ENCODE measurements around the gene ABHD3. TPM values are rescaled to one million over a fixed set of nuclear protein-coding genes. Genes with fewer than 3 reads are reported as not detected.

The ABHD3 gene
- total RNA-seq, 1 experiment from 2014 or later = 23.3 TPM

GRCh38 chr18:21741562-21742314 is 37.2 kb upstream of the ABHD3 start:
- TF ChIP-seq SIN3A (IDR thresholded peaks at IDR 0.05; ENCODE audit: borderline replicate concordance, insufficient read depth, low read depth, low read length) (no peak), CTCF (IDR thresholded peaks at IDR 0.05) (no peak), POLR2AphosphoS5 (IDR thresholded peaks at IDR 0.05; ENCODE audit: low read depth, low read length) (no peak), REST (IDR thresholded peaks at IDR 0.05; ENCODE audit: insufficient read depth in 1 of 2, low read depth in 2 of 2, low read length in 1 of 2) (no peak; a peak in 1 of 4 replicates), TCF7L2 (IDR thresholded peaks at IDR 0.05; ENCODE audit: low read depth, low read length) (no peak)
- POLR2A ChIA-PET = interaction anchor here (0.7 kb wide), 3 partner anchors 19 to 626 kb away, joined by 7 to 10 read pairs (median 10); no protein-coding TSS in a partner anchor
- Histone ChIP-seq H3K36me3 (ENCODE audit: control insufficient read depth, insufficient read depth, low read length) (no peaks in the 10 kb centered on the region; the same call in 1 of the 2 replicates), H3K4me1 (ENCODE audit: control insufficient read depth, insufficient read depth, low read length) (peaks cover 15% of the 10 kb centered on the region), H3K9me3 (ENCODE audit: control insufficient read depth, insufficient read depth, low read depth, low read length) (no peaks in the 10 kb centered on the region), H3K27me3 (ENCODE audit: control insufficient read depth, insufficient read depth, low read length) (no peaks in the 10 kb centered on the region), H3K27ac (ENCODE audit: low read length) (peak overlapping the region; percentile 82), H3K4me3 (ENCODE audit: low read depth in 2 of 2, low read length in 2 of 2) (peak overlapping the region; percentile 84 to 91)
- DNase-seq (ENCODE audit: low read depth, low spot score) (no peak), ATAC-seq (peak; percentile 31)
- intact Hi-C loops (cut with micrococcal nuclease; ENCODE audit: unreplicated experiment) = loop anchor here (5.0 kb wide), 1 partner anchor 39 kb away; the partner anchor contains the start of gene ABHD3
- CTCF ChIA-PET = interaction anchor here (1.0 kb wide), 1 partner anchor 130 kb away, joined by 8 read pairs; the partner anchor contains the start of gene SNRPD1
- in situ Hi-C loops (cut with HindIII; ENCODE audit: low pct_unique_long_range_greater_than_20kb, low sequenced_read_pairs) = no loop called here
- BruUV-seq (replicated peaks) = no TSS peak

DNA sequence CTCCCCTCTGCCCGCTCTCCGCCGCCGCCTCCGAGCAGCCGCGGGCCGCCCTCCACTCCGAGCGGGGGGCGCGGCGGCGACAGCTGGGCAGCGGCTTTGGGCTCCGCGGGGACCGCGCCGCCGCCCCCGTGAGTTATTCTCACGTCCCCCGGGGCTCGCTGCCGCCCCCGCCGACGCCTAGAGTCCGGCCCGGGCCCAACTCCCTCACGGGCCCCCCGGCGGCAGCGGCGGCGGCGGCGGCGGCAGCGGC is 36.7 kb upstream of the ABHD3 start:
- peaks cover 15% of the 10 kb centered on the region for H3K4me1 ChIP-seq (ENCODE audit: control insufficient read depth, insufficient read depth, low read length)
- ATAC-seq (no peak), DNase-seq (ENCODE audit: low read depth, low spot score) (no peak)
- H3K4me3 ChIP-seq (ENCODE audit: low read depth in 2 of 2, low read length in 2 of 2) = peak overlapping the region; percentile 84 to 91
- intact Hi-C loops (cut with micrococcal nuclease; ENCODE audit: unreplicated experiment) (loop anchor here (5.0 kb wide), 1 partner anchor 39 kb away; the partner anchor contains the start of gene ABHD3), in situ Hi-C loops (cut with HindIII; ENCODE audit: low pct_unique_long_range_greater_than_20kb, low sequenced_read_pairs) (no loop called here)
- POLR2A ChIA-PET = interaction anchor here (0.7 kb wide), 1 partner anchor 19 kb away, joined by 7 read pairs; no protein-coding TSS in a partner anchor
- CTCF ChIA-PET = no interaction called here
- no peaks in the 10 kb centered on the region for H3K27me3 ChIP-seq (ENCODE audit: control insufficient read depth, insufficient read depth, low read length)
- no peaks in the 10 kb centered on the region for H3K9me3 ChIP-seq (ENCODE audit: control insufficient read depth, insufficient read depth, low read depth, low read length)
- TF ChIP-seq SIN3A (IDR thresholded peaks at IDR 0.05; ENCODE audit: borderline replicate concordance, insufficient read depth, low read depth, low read length) = no peak; the same call in 1 of the 2 replicates
- TF ChIP-seq REST (IDR thresholded peaks at IDR 0.05; ENCODE audit: insufficient read depth in 1 of 2, low read depth in 2 of 2, low read length in 1 of 2) = no peak
- no peak for TF ChIP-seq TCF7L2 (IDR thresholded peaks at IDR 0.05; ENCODE audit: low read depth, low read length)
- TF ChIP-seq POLR2AphosphoS5 (IDR thresholded peaks at IDR 0.05; ENCODE audit: low read depth, low read length) = no peak
- TF ChIP-seq CTCF (IDR thresholded peaks at IDR 0.05) = no peak
- no peak overlapping the region; the same call in 1 of the 2 replicates for H3K27ac ChIP-seq (ENCODE audit: low read length)
- no TSS peak for BruUV-seq (replicated peaks)
- H3K36me3 ChIP-seq (ENCODE audit: control insufficient read depth, insufficient read depth, low read length) = no peaks in the 10 kb centered on the region; the same call in 1 of the 2 replicates

Measured in Panc1 (cell line).